ENCODE data around the gene SHB.
A peak's percentile ranks its signal among the peaks of the same experiment; 100 is the strongest.

Gene SHB

GRCh38 chr9:38067859-38068681 lies 957 bp downstream of the SHB start:
- Histone ChIP-seq H3K4me3 (replicated peaks; ENCODE audit: low read depth, low read length) (peak overlapping the region; percentile 73), H3K36me3 (ENCODE audit: control insufficient read depth, insufficient read depth, low read length) (no peaks in the 10 kb centered on the region), H3K27me3 (replicated peaks; ENCODE audit: control insufficient read depth, insufficient read depth, low read length) (peaks cover 2% of the 10 kb centered on the region; the same call in 1 of the 2 replicates)
- TF ChIP-seq CTCF (IDR thresholded peaks at IDR 0.05; ENCODE audit: insufficient read depth, low read length, poor library complexity, severe bottlenecking) = no peak
- DNase-seq (ENCODE audit: extremely low read depth, insufficient read length) = no peak

GRCh38 chr9:38066914-38067858 lies 1.8 kb downstream of the SHB start:
- peaks cover 2% of the 10 kb centered on the region; the same call in 1 of the 2 replicates for H3K27me3 ChIP-seq (replicated peaks; ENCODE audit: control insufficient read depth, insufficient read depth, low read length)
- peak overlapping the region; percentile 52 for H3K4me3 ChIP-seq (replicated peaks; ENCODE audit: low read depth, low read length)
- DNase-seq (ENCODE audit: extremely low read depth, insufficient read length) = no peak
- H3K36me3 ChIP-seq (ENCODE audit: control insufficient read depth, insufficient read depth, low read length) = no peaks in the 10 kb centered on the region
- TF ChIP-seq CTCF (IDR thresholded peaks at IDR 0.05; ENCODE audit: insufficient read depth, low read length, poor library complexity, severe bottlenecking) = no peak

DNA sequence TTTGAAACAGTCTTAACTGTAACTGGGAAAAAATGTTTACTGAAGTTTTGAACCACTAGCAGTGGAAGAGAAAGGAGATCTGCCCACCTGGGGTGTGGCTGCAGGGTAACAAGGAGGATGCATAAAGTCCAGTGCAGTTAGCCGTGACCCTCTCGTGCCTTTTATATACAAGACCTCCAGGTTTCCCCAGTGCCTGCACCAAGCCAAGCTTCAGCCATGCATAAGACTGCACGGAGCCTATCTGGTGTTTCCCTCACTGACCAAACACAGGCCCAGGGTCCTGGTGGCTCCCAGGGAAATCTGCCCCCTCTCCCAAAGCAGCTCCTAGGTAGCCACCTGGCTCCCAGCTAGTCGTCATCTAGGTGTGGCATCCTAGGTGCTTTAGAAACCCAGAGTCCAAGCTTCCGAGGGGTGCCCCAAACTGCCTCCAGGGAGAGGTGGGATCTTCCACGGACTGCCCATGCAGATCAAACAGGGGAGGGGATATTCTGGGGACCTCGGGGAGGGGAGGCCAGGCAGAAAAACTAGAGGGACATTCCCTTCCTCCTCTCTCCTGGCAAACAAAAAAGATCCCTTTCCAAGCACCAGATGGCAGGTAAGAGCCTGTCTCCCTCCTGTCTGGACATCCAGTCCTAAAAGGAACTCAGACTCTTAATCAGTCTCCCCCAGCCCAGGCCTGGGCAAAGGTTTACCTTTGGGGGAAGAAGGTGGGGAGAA lies 2.7 kb downstream of the SHB start:
- no peak for DNase-seq (ENCODE audit: extremely low read depth, insufficient read length)
- no peaks in the 10 kb centered on the region for H3K36me3 ChIP-seq (ENCODE audit: control insufficient read depth, insufficient read depth, low read length)
- TF ChIP-seq CTCF (IDR thresholded peaks at IDR 0.05; ENCODE audit: insufficient read depth, low read length, poor library complexity, severe bottlenecking) = no peak
- peaks cover 2% of the 10 kb centered on the region; the same call in 1 of the 2 replicates for H3K27me3 ChIP-seq (replicated peaks; ENCODE audit: control insufficient read depth, insufficient read depth, low read length)
- H3K4me3 ChIP-seq (replicated peaks; ENCODE audit: low read depth, low read length) = no peak overlapping the region

DNA sequence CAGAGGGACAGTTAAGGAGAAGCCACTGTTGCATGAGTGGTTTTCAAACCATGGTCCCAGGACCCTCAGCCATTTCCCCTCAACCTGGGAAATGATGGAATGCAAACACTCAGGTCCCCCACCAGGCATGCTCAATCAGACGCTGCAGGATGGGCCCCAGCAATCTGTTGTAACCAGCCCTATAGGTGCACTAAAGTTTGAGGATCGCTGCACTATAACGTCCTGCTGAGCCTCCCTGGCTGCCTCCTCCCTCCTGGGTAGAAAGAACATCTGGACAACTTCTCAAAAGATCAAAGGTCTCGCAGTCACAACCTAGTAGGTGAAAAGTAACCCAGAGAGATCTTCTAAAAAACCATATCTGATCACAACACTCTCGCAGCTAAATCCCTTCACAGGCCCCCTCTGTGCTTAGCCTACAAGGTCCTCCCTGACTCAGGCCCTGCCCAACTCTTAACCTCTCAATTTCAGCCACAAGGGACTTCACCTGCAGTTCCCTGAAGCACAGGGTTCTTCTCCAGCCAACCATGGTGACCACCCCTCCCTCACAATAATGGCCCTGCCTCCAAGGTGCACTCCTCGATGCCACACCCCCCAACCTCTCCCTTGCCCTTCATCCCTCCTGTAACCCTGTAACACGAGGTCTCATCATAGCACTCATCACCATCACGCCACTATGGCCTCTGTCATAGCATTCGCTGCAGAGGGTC lies 3.5 kb downstream of the SHB start:
- H3K27me3 ChIP-seq (replicated peaks; ENCODE audit: control insufficient read depth, insufficient read depth, low read length) = peaks cover 2% of the 10 kb centered on the region; the same call in 1 of the 2 replicates
- no peak for TF ChIP-seq CTCF (IDR thresholded peaks at IDR 0.05; ENCODE audit: insufficient read depth, low read length, poor library complexity, severe bottlenecking)
- DNase-seq (ENCODE audit: extremely low read depth, insufficient read length) = peak; percentile 30
- no peak overlapping the region for H3K4me3 ChIP-seq (replicated peaks; ENCODE audit: low read depth, low read length)
- no peaks in the 10 kb centered on the region for H3K36me3 ChIP-seq (ENCODE audit: control insufficient read depth, insufficient read depth, low read length)

- no peak overlapping the region for H3K4me3 ChIP-seq (replicated peaks; ENCODE audit: low read depth, low read length)
- no peak for TF ChIP-seq CTCF (IDR thresholded peaks at IDR 0.05; ENCODE audit: insufficient read depth, low read length, poor library complexity, severe bottlenecking)
These were observed 4.1 kb downstream of the SHB start for GRCh38 chr9:38064842-38065368.

More at GRCh38 chr9:38064842-38065368, 4.1 kb downstream of the SHB start:
- no peak for DNase-seq (ENCODE audit: extremely low read depth, insufficient read length)
- Histone ChIP-seq H3K27me3 (replicated peaks; ENCODE audit: control insufficient read depth, insufficient read depth, low read length) (peaks cover 2% of the 10 kb centered on the region; the same call in 1 of the 2 replicates), H3K36me3 (ENCODE audit: control insufficient read depth, insufficient read depth, low read length) (no peaks in the 10 kb centered on the region)

Measured in GM06990 (cell line).